HEK293 (cell line): ENCODE data around the gene DNAJC4.

Experiments
- CTCF ChIA-PET: fragments of 350-600 bp; formaldehyde crosslinking; extraction: SDS; loops from one replicate; lab custom pipeline; 2021; ENCODE audit warnings: antibody characterized with exemption; lab: Yijun Ruan, JAX
- POLR2A ChIA-PET: fragments of 300-600 bp; formaldehyde crosslinking; extraction: SDS; loops from one replicate; lab custom pipeline; 2020; ENCODE audit warnings: antibody characterized with exemption, inconsistent platforms; lab: Yijun Ruan, JAX
- H3K27ac ChIP-seq: fragments of 200-500 bp; sonication (Bioruptor generic); 2 replicates; pipeline ENCODE4 v1.5.1; 2014; ENCODE audit warnings: low read depth, low read length, control low read depth, inconsistent platforms; ENCODE audit errors: extremely low read depth
- H3K36me3 ChIP-seq, 2 experiments: fragments of 200-500 bp in 1 of 2; sonication (Bioruptor generic) in 1 of 2; 1 replicate in 1 of 2; 2 replicates in 1 of 2; pipeline ENCODE4 v1.5.1; 2014 to 2017; ENCODE audit warnings: inconsistent platforms in 2 of 2, low read length in 2 of 2; ENCODE audit not compliant: control insufficient read depth in 2 of 2, insufficient read depth in 1 of 2
- H3K4me1 ChIP-seq: fragments of 200-500 bp; sonication (Bioruptor generic); 2 replicates; pipeline ENCODE4 v1.5.1; 2014; ENCODE audit warnings: mild to moderate bottlenecking, low read length, inconsistent platforms; ENCODE audit not compliant: control insufficient read depth, insufficient read depth
- H3K4me3 ChIP-seq: 2 replicates; pipeline ENCODE4 v1.5.1; 2011; ENCODE audit warnings: low read depth, mild to moderate bottlenecking, control low read depth, low read length, moderate library complexity
- H3K9me3 ChIP-seq: fragments of 200-500 bp; sonication (Bioruptor generic); 2 replicates; pipeline ENCODE4 v1.5.1; 2014; ENCODE audit warnings: low read depth, low read length, inconsistent platforms; ENCODE audit not compliant: control insufficient read depth, insufficient read depth
- GLIS2 ChIP-seq: fragments of 450-650 bp; formaldehyde crosslinking; IDR thresholded peaks from 2 replicates; pipeline ENCODE4 v1.5.1; 2016; ENCODE audit warnings: missing biosample characterization, missing genetic modification characterization
- KLF8 ChIP-seq: fragments of 450-650 bp; formaldehyde crosslinking; IDR thresholded peaks from 2 replicates; pipeline ENCODE4 v1.5.1; 2016; ENCODE audit warnings: missing biosample characterization, missing genetic modification characterization
- OSR2 ChIP-seq: fragments of 450-650 bp; formaldehyde crosslinking; IDR thresholded peaks from 2 replicates; pipeline ENCODE4 v1.5.1; 2016; ENCODE audit warnings: missing biosample characterization, missing genetic modification characterization
- RBAK ChIP-seq: fragments of 450-650 bp; formaldehyde crosslinking; IDR thresholded peaks from 2 replicates; pipeline ENCODE4 v1.5.1; 2016; ENCODE audit warnings: missing biosample characterization, missing genetic modification characterization
- ZNF133 ChIP-seq: fragments of 450-650 bp; formaldehyde crosslinking; IDR thresholded peaks from 2 replicates; pipeline ENCODE4 v1.5.1; 2016; ENCODE audit warnings: missing biosample characterization, missing genetic modification characterization
- ZNF2 ChIP-seq: fragments of 450-650 bp; formaldehyde crosslinking; IDR thresholded peaks from 2 replicates; pipeline ENCODE4 v1.5.1; 2016; ENCODE audit warnings: missing biosample characterization, missing genetic modification characterization
- ZNF549 ChIP-seq: fragments of 450-650 bp; IDR thresholded peaks from 2 replicates; pipeline ENCODE4 v1.5.1; 2018; ENCODE audit warnings: missing biosample characterization, missing genetic modification characterization, mild to moderate bottlenecking, inconsistent platforms, moderate library complexity
- ZNF558 ChIP-seq: fragments of 450-650 bp; formaldehyde crosslinking; IDR thresholded peaks from 2 replicates; pipeline ENCODE4 v1.5.1; 2016; ENCODE audit warnings: missing biosample characterization, missing genetic modification characterization
- ZNF596 ChIP-seq: fragments of 450-650 bp; IDR thresholded peaks from 2 replicates; pipeline ENCODE4 v1.5.0; 2018; ENCODE audit warnings: missing biosample characterization, mild to moderate bottlenecking, missing genetic modification characterization, moderate library complexity
- ZNF600 ChIP-seq: fragments of 450-650 bp; formaldehyde crosslinking; IDR thresholded peaks from 2 replicates; pipeline ENCODE4 v1.5.1; 2016; ENCODE audit warnings: missing biosample characterization, missing genetic modification characterization
- ZNF621 ChIP-seq: fragments of 450-650 bp; formaldehyde crosslinking; IDR thresholded peaks from 2 replicates; pipeline ENCODE4 v1.5.1; 2017; ENCODE audit warnings: missing biosample characterization, missing genetic modification characterization
- TF ChIP-seq, protein P1 (sequence below): fragments of 450-650 bp; formaldehyde crosslinking; conservative IDR thresholded peaks from 2 replicates; pipeline ENCODE4 v1.5.1; 2016; ENCODE audit warnings: low read depth, missing biosample characterization, missing genetic modification characterization
- TF ChIP-seq, protein P2 (sequence below): fragments of 450-650 bp; formaldehyde crosslinking; IDR thresholded peaks from 2 replicates; pipeline ENCODE4 v1.5.1; 2017; ENCODE audit warnings: missing biosample characterization, missing genetic modification characterization
- TF ChIP-seq, protein P3 (sequence below): fragments of 450-650 bp; IDR thresholded peaks from 2 replicates; pipeline ENCODE4 v1.5.1; 2018; ENCODE audit warnings: missing biosample characterization, mild to moderate bottlenecking, missing genetic modification characterization
- TF ChIP-seq, protein P4 (sequence below): fragments of 450-650 bp; formaldehyde crosslinking; IDR thresholded peaks from 2 replicates; pipeline ENCODE4 v1.5.1; 2016; ENCODE audit warnings: missing biosample characterization, missing genetic modification characterization
- TF ChIP-seq, protein P5 (sequence below): fragments of 450-650 bp; formaldehyde crosslinking; IDR thresholded peaks from 2 replicates; pipeline ENCODE4 v1.5.1; 2016; ENCODE audit warnings: missing biosample characterization, missing genetic modification characterization
- TF ChIP-seq, protein P6 (sequence below): fragments of 450-650 bp; formaldehyde crosslinking; IDR thresholded peaks from 2 replicates; pipeline ENCODE4 v1.5.1; 2016; ENCODE audit warnings: missing biosample characterization, missing genetic modification characterization

Gene DNAJC4

DNA sequence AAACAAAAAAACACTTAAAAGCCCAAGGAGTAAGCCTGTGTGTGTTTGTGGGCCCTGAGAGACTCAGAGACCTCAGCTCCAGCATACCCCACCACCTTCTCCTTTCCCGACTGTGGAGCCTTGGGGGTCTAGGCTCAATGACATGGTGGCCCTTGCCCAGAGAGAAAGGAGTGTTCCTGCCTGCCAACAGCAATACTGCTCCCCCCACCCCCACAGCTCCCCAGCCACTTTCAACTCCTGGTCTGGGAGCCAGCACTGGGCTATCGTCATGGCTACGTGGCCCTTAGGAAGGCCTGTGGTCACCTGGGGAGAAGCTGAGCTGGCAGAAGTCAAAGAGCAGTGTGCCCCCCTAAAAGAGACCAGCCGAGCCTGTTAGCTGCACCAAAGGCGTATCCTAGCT, 13.8 kb downstream of the DNAJC4 start:
- peaks cover 0 to 20% of the 10 kb centered on the region in 2 experiments; a peak in 1 of 3 replicates for H3K36me3 ChIP-seq
- no peak overlapping the region for H3K4me3 ChIP-seq
- no peaks in the 10 kb centered on the region for H3K9me3 ChIP-seq
- ChIA-PET CTCF (interaction anchor here (0.5 to 2.2 kb wide), 7 partner anchors 11 to 62 kb away, joined by 3 to 13 read pairs (median 4); partner anchors contain the start of gene FERMT3), POLR2A (interaction anchor here (0.8 to 7.2 kb wide), 11 partner anchors 8 to 73 kb away, joined by 3 to 96 read pairs (median 4); partner anchors contain the start of genes BAD, NUDT22, PRDX5 and STIP1)
- no peak for TF ChIP-seq ZNF596 (tag by site-specific recombination)
- TF ChIP-seq, protein P1, sequence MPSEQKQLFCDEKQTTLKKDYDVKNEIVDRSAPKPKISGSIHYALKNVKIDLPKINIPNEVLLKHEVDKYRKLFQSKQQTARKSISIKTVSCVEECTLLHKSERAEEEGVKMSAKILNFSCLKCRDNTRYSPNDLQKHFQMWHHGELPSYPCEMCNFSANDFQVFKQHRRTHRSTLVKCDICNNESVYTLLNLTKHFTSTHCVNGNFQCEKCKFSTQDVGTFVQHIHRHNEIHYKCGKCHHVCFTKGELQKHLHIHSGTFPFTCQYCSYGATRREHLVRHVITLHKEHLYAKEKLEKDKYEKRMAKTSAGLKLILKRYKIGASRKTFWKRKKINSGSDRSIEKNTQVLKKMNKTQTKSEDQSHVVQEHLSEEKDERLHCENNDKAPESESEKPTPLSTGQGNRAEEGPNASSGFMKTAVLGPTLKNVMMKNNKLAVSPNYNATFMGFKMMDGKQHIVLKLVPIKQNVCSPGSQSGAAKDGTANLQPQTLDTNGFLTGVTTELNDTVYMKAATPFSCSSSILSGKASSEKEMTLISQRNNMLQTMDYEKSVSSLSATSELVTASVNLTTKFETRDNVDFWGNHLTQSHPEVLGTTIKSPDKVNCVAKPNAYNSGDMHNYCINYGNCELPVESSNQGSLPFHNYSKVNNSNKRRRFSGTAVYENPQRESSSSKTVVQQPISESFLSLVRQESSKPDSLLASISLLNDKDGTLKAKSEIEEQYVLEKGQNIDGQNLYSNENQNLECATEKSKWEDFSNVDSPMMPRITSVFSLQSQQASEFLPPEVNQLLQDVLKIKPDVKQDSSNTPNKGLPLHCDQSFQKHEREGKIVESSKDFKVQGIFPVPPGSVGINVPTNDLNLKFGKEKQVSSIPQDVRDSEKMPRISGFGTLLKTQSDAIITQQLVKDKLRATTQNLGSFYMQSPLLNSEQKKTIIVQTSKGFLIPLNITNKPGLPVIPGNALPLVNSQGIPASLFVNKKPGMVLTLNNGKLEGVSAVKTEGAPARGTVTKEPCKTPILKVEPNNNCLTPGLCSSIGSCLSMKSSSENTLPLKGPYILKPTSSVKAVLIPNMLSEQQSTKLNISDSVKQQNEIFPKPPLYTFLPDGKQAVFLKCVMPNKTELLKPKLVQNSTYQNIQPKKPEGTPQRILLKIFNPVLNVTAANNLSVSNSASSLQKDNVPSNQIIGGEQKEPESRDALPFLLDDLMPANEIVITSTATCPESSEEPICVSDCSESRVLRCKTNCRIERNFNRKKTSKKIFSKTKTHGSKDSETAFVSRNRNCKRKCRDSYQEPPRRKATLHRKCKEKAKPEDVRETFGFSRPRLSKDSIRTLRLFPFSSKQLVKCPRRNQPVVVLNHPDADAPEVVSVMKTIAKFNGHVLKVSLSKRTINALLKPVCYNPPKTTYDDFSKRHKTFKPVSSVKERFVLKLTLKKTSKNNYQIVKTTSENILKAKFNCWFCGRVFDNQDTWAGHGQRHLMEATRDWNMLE: no peak
- no peak for TF ChIP-seq OSR2 (tag by site-specific recombination)
- peak; percentile 68; the same call in 1 of the 2 replicates for TF ChIP-seq GLIS2 (tag by site-specific recombination)
- TF ChIP-seq, protein P2, sequence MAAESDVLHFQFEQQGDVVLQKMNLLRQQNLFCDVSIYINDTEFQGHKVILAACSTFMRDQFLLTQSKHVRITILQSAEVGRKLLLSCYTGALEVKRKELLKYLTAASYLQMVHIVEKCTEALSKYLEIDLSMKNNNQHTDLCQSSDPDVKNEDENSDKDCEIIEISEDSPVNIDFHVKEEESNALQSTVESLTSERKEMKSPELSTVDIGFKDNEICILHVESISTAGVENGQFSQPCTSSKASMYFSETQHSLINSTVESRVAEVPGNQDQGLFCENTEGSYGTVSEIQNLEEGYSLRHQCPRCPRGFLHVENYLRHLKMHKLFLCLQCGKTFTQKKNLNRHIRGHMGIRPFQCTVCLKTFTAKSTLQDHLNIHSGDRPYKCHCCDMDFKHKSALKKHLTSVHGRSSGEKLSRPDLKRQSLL: 0 out of 2 replicates have a peak, but pooled peaks have one; percentile 18
- TF ChIP-seq, protein P3, sequence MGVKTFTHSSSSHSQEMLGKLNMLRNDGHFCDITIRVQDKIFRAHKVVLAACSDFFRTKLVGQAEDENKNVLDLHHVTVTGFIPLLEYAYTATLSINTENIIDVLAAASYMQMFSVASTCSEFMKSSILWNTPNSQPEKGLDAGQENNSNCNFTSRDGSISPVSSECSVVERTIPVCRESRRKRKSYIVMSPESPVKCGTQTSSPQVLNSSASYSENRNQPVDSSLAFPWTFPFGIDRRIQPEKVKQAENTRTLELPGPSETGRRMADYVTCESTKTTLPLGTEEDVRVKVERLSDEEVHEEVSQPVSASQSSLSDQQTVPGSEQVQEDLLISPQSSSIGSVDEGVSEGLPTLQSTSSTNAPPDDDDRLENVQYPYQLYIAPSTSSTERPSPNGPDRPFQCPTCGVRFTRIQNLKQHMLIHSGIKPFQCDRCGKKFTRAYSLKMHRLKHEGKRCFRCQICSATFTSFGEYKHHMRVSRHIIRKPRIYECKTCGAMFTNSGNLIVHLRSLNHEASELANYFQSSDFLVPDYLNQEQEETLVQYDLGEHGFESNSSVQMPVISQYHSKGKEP (tag by site-specific recombination): no peak
- no peaks in the 10 kb centered on the region for H3K4me1 ChIP-seq
- no peak overlapping the region for H3K27ac ChIP-seq

DNA sequence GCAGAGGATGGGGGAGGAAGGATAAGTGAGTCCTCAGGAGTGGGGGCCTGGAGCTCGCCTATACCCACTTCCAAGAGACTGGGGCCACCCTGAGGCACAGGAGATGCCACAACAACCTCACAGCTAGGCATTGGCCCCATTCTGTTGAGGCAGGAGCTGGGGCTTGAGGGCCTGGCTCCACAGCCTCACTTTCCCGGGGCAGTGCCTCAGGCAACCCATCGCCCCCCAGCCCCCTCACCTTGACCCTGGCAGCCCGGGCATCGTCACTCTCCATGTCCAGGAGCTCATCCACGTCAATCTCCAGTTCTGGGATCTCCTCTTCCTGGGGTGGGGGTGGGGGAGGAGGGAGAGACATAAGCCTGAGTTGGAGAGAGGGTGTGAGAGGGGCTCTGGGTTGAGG, 14.6 kb downstream of the DNAJC4 start:
- peak overlapping the region; percentile 68 for H3K4me3 ChIP-seq
- TF ChIP-seq, protein P4, sequence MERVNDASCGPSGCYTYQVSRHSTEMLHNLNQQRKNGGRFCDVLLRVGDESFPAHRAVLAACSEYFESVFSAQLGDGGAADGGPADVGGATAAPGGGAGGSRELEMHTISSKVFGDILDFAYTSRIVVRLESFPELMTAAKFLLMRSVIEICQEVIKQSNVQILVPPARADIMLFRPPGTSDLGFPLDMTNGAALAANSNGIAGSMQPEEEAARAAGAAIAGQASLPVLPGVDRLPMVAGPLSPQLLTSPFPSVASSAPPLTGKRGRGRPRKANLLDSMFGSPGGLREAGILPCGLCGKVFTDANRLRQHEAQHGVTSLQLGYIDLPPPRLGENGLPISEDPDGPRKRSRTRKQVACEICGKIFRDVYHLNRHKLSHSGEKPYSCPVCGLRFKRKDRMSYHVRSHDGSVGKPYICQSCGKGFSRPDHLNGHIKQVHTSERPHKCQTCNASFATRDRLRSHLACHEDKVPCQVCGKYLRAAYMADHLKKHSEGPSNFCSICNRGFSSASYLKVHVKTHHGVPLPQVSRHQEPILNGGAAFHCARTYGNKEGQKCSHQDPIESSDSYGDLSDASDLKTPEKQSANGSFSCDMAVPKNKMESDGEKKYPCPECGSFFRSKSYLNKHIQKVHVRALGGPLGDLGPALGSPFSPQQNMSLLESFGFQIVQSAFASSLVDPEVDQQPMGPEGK: peak; percentile 35; the same call in 1 of the 2 replicates
- no peak for TF ChIP-seq ZNF549 (tag by site-specific recombination)
- TF ChIP-seq ZNF558 (tag by site-specific recombination): no peak
- TF ChIP-seq ZNF600 (tag by site-specific recombination): no peak
- TF ChIP-seq RBAK (tag by site-specific recombination): no peak
- TF ChIP-seq ZNF133: no peak
- 0 out of 2 replicates have a peak, but pooled peaks have one; percentile 21 for TF ChIP-seq KLF8 (tag by site-specific recombination)
- TF ChIP-seq, protein P5, sequence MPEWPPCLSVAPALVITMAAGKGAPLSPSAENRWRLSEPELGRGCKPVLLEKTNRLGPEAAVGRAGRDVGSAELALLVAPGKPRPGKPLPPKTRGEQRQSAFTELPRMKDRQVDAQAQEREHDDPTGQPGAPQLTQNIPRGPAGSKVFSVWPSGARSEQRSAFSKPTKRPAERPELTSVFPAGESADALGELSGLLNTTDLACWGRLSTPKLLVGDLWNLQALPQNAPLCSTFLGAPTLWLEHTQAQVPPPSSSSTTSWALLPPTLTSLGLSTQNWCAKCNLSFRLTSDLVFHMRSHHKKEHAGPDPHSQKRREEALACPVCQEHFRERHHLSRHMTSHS (tag by site-specific recombination): no peak
- TF ChIP-seq ZNF621 (tag by site-specific recombination): no peak
- TF ChIP-seq, protein P6, sequence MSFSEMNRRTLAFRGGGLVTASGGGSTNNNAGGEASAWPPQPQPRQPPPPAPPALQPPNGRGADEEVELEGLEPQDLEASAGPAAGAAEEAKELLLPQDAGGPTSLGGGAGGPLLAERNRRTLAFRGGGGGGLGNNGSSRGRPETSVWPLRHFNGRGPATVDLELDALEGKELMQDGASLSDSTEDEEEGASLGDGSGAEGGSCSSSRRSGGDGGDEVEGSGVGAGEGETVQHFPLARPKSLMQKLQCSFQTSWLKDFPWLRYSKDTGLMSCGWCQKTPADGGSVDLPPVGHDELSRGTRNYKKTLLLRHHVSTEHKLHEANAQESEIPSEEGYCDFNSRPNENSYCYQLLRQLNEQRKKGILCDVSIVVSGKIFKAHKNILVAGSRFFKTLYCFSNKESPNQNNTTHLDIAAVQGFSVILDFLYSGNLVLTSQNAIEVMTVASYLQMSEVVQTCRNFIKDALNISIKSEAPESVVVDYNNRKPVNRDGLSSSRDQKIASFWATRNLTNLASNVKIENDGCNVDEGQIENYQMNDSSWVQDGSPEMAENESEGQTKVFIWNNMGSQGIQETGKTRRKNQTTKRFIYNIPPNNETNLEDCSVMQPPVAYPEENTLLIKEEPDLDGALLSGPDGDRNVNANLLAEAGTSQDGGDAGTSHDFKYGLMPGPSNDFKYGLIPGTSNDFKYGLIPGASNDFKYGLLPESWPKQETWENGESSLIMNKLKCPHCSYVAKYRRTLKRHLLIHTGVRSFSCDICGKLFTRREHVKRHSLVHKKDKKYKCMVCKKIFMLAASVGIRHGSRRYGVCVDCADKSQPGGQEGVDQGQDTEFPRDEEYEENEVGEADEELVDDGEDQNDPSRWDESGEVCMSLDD (tag by site-specific recombination): 0 out of 2 replicates have a peak, but pooled peaks have one; percentile 3
- TF ChIP-seq ZNF2 (tag by site-specific recombination): no peak

More for the DNA sequence above, 14.6 kb downstream of the DNAJC4 start:
- Histone ChIP-seq H3K36me3 (peaks cover 0 to 20% of the 10 kb centered on the region in 2 experiments; a peak in 1 of 3 replicates), H3K27ac (0 out of 2 replicates have a peak overlapping the region, but pooled peaks have one; percentile 28), H3K9me3 (no peaks in the 10 kb centered on the region), H3K4me1 (no peaks in the 10 kb centered on the region)
- ChIA-PET CTCF (interaction anchor here (0.5 to 1.7 kb wide), 10 partner anchors 27 to 987 kb away, joined by 3 to 10 read pairs (median 4); no protein-coding TSS in a partner anchor), POLR2A (interaction anchor here (0.6 to 7.2 kb wide), 10 partner anchors 9 to 547 kb away, joined by 3 to 96 read pairs (median 6); partner anchors contain the start of genes NUDT22, PRDX5, STIP1 and TRMT112)
